Measurements from ENCODE around the gene SLC28A3. TPM values are rescaled to one million over a fixed set of nuclear protein-coding genes. Genes with fewer than 3 reads are reported as not detected.
"Not testable (repeated sequence)": the region's sequence is repeated elsewhere in the genome, so short reads cannot be mapped to it uniquely, and the experiment has no call there.

Gene SLC28A3, protein sequence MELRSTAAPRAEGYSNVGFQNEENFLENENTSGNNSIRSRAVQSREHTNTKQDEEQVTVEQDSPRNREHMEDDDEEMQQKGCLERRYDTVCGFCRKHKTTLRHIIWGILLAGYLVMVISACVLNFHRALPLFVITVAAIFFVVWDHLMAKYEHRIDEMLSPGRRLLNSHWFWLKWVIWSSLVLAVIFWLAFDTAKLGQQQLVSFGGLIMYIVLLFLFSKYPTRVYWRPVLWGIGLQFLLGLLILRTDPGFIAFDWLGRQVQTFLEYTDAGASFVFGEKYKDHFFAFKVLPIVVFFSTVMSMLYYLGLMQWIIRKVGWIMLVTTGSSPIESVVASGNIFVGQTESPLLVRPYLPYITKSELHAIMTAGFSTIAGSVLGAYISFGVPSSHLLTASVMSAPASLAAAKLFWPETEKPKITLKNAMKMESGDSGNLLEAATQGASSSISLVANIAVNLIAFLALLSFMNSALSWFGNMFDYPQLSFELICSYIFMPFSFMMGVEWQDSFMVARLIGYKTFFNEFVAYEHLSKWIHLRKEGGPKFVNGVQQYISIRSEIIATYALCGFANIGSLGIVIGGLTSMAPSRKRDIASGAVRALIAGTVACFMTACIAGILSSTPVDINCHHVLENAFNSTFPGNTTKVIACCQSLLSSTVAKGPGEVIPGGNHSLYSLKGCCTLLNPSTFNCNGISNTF
- 0.10 TPM for total RNA-seq

DNA sequence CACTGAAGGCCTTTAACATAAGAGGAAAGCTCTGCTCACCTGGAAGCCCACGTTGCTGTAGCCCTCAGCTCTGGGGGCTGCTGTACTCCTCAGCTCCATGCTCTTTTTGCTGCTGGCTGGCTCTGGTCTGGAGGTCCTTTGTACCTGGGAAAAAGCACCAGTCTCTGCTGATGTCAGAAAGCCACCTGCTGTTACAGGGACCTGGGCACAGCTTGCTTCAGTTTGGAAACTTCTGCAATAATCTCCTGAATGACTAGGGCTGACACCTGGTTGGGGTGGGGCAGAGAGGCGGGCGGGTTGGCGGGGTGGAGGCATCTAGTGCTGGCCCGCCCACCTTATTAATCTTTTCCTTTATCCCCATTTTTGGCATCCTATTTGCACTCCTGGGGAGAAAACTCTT is at the start of gene SLC28A3:
TSS of gene SLC28A3 (minus strand) at position 224 of the 400 bp plus-strand sequence. CDS start at position 99, 125 bp downstream.
- Histone ChIP-seq H3K9me3 (ENCODE audit: low read depth, low read length) (no peaks in the 10 kb centered on the region), H3K4me1 (ENCODE audit: insufficient read depth, low read length) (no peaks in the 10 kb centered on the region)

DNA sequence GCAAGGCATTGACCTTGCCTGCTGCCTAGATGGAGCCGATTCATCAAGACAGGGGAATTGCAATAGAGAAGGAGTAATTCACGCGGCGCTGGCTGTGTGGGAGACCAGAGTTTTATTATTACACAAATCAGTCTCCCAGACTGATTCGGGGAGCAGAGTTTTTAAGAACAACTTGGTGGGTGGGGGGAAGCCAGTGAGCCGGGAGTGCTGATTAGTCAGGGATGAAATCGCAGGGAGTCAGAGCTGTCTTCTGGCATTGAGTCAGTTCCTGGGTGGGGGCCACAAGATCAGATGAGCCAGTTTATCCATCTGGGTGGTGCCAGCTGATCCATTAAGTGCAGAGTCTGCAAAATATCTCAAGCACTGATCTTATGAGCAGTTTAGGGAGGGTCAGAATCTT is 49.7 kb upstream of the SLC28A3 start:
- H3K4me3 ChIP-seq (ENCODE audit: low read length); H3K27me3 ChIP-seq (ENCODE audit: insufficient read depth, low read length); H3K4me1 ChIP-seq (ENCODE audit: insufficient read depth, low read length); H3K9me3 ChIP-seq (ENCODE audit: low read depth, low read length): not testable (repeated sequence)

More for the DNA sequence above, at the start of gene SLC28A3:
- H3K4me3 ChIP-seq (ENCODE audit: low read length): no peak within 1 kb of the TSS
- no peaks in the 10 kb centered on the region for H3K27me3 ChIP-seq (ENCODE audit: insufficient read depth, low read length)

DNA sequence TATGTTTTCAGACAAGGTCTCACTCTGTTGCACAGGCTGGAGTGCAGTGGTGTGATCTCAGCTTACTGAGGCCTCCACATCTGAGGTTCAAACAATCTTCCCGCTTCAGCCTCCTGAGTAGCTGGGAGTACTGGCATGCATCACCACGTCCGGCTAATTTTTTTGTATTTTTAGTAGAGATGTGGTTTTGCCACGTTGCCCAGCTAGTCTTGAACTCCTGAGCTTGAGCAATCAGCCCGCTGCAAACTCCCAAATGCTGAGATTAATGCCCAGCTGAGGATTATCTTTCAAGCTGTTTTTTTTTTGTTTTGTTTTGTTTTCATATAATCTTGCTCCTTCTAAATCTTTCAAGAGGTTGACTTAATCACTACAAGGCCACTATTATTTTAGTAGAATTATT is 47.3 kb upstream of the SLC28A3 start:
- no peaks in the 10 kb centered on the region for H3K4me1 ChIP-seq (ENCODE audit: insufficient read depth, low read length)
- no peak overlapping the region for H3K4me3 ChIP-seq (ENCODE audit: low read length)
- H3K9me3 ChIP-seq (ENCODE audit: low read depth, low read length): no peaks in the 10 kb centered on the region
- no peaks in the 10 kb centered on the region for H3K27me3 ChIP-seq (ENCODE audit: insufficient read depth, low read length)

DNA sequence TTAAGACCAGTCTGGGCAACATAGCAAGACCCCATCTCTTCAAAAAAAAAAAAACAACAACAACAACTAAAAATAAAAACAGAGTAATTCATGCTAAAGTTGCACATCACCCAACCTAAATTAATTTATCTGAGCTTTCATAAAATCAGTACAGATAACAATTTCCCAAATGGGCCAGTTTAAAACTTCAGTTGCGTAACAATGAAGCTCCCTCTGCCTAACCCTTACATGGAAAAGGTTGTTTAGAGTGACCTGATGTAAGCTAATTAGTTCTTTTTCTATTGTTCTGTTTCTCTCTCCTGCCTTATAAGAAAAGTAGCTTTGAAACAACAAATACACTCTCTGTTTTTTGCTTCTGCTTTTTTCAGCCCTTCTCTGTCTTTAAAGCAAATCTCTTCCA is 46.2 kb upstream of the SLC28A3 start:
- H3K27me3 ChIP-seq (ENCODE audit: insufficient read depth, low read length): no peaks in the 10 kb centered on the region
- H3K9me3 ChIP-seq (ENCODE audit: low read depth, low read length): no peaks in the 10 kb centered on the region
- H3K4me1 ChIP-seq (ENCODE audit: insufficient read depth, low read length): no peaks in the 10 kb centered on the region
- H3K4me3 ChIP-seq (ENCODE audit: low read length): no peak overlapping the region

DNA sequence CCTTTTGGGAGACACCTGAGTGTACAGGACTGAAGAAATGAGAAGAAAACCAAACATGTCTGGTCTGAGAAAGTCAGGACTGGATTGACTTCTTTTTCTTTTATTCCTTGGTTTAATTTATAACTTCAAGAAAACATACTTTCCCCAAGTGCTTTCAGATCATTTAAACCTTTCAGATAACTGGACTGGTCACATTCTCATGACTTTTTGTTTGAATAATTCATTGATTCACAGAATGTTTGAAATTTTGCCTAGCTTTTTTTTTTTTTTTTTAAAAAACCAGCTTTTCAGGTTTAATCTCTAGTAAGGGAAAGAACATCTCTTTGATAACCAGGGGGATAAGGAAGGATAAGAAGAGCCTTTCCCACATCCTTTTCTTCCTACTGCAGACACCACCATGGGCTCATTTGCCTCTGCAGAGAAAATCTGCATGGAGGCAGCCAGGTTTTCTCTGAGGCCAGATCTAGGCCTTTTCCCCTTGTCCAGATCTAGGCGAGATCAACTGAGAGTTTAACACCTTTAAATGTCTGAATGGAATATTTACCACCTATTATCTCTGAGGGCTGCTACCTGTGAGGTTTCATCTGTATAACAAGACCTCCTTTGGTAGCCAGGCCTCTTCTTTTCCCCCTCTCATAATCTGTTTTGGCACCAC is 45.0 kb upstream of the SLC28A3 start:
- Histone ChIP-seq H3K4me3 (ENCODE audit: low read length) (no peak overlapping the region), H3K4me1 (ENCODE audit: insufficient read depth, low read length) (no peaks in the 10 kb centered on the region), H3K27me3 (ENCODE audit: insufficient read depth, low read length) (no peaks in the 10 kb centered on the region), H3K9me3 (ENCODE audit: low read depth, low read length) (no peaks in the 10 kb centered on the region)

DNA sequence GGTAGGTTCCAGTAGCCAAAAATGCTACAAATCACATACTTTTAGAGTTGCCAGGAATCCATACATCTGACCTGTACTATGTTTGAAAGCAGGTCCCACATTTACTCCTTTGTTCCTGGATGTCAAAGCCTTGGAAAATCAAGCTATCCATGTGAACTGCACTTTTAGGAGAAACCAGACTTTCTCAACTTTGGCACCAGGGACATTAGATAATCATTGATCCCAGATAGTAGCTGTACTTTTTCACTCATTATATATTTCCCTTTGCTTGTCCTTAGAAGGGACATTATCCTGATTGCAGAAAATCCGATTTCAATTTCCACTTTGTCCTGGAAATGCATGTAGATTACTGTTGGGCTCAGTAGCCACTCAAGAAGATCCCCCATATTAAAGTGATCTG is 44.1 kb upstream of the SLC28A3 start:
- Histone ChIP-seq H3K27me3 (ENCODE audit: insufficient read depth, low read length) (no peaks in the 10 kb centered on the region), H3K4me1 (ENCODE audit: insufficient read depth, low read length) (no peaks in the 10 kb centered on the region), H3K9me3 (ENCODE audit: low read depth, low read length) (no peaks in the 10 kb centered on the region), H3K4me3 (ENCODE audit: low read length) (no peak overlapping the region)

DNA sequence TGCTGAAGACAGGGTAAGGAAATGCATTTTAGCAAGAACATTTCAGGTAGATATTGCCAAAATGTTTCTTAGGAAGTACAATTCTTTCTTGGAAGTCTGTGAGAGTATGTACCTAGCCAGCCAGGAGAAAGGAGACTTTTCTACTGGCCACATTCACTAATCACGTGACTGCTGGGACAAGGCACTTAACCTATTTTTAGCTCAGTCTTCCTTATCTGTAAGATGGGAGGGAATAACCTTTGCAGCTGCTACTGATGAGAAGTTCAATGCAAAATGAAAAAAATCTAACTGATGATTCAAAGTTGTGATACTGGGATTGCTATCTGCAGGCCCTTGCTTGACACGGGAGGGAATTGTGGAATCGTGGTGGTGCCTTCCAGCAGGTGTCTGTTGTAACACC is 42.6 kb upstream of the SLC28A3 start:
- H3K4me1 ChIP-seq (ENCODE audit: insufficient read depth, low read length): no peaks in the 10 kb centered on the region

DNA sequence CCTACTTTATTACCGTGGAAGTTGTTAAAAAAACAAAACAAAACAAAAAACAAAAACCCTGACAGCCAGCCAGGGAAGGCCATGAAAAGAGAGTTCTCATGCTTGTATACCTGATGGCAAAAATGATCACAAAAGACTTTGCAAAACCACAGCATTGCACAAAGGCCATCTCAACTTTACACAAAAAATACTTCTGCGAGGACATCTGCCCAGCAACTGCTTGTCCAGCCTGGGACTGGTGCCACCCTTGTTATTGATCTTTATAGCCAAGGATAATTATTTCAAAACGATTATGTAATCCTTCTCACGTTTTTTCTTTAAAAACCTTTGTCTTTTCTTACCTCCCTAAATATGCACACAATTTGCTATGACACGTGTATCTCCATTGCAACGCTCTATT is 42.2 kb upstream of the SLC28A3 start:
- Histone ChIP-seq H3K9me3 (ENCODE audit: low read depth, low read length) (no peaks in the 10 kb centered on the region), H3K4me1 (ENCODE audit: insufficient read depth, low read length) (no peaks in the 10 kb centered on the region), H3K27me3 (ENCODE audit: insufficient read depth, low read length) (no peaks in the 10 kb centered on the region), H3K4me3 (ENCODE audit: low read length) (no peak overlapping the region)

More for the DNA sequence above, 42.6 kb upstream of the SLC28A3 start:
- Histone ChIP-seq H3K27me3 (ENCODE audit: insufficient read depth, low read length) (no peaks in the 10 kb centered on the region), H3K4me3 (ENCODE audit: low read length) (no peak overlapping the region), H3K9me3 (ENCODE audit: low read depth, low read length) (no peaks in the 10 kb centered on the region)

DNA sequence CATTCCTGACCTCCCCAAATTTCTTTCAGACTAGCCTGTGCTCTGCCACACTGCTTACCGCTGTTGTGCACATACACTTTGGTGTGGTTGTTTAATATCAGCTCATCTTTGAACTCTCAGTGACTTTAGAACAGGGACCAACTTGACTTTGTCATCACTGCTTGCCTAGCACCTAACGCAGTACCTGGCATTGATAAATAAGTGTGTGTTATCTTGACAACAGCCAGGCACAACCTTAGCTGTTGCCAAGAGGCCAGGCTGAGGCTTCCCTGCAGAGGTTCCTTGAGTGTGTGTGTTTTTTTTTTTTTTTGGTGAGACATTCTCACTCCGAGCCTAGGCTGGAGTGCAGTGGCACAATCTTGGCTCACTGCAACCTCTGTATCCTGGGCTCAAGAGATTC is 41.0 kb upstream of the SLC28A3 start:
- no peaks in the 10 kb centered on the region for H3K27me3 ChIP-seq (ENCODE audit: insufficient read depth, low read length)
- H3K4me3 ChIP-seq (ENCODE audit: low read length): no peak overlapping the region
- H3K9me3 ChIP-seq (ENCODE audit: low read depth, low read length): no peaks in the 10 kb centered on the region
- no peaks in the 10 kb centered on the region for H3K4me1 ChIP-seq (ENCODE audit: insufficient read depth, low read length)

DNA sequence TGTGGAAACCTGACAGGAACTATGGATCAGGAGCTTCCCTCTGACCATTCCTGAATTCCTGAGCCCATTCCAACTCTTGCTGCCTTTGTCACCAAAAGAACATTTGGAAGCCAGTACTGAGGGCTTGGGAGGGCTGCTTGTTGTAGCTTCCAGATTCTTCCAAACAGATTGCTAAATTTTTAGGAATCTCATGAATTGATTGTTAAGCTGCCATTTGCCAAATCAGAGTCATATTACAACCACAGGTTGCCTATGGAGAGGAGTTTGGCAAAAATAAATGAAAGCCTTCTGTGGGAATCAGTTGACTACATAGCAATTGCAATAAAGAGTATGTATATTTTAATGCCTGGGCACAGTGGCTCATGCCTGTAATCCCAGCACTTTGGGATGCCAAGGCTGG is 39.2 kb upstream of the SLC28A3 start:
- Histone ChIP-seq H3K4me3 (ENCODE audit: low read length) (no peak overlapping the region), H3K27me3 (ENCODE audit: insufficient read depth, low read length) (no peaks in the 10 kb centered on the region), H3K4me1 (ENCODE audit: insufficient read depth, low read length) (no peaks in the 10 kb centered on the region), H3K9me3 (ENCODE audit: low read depth, low read length) (no peaks in the 10 kb centered on the region)

DNA sequence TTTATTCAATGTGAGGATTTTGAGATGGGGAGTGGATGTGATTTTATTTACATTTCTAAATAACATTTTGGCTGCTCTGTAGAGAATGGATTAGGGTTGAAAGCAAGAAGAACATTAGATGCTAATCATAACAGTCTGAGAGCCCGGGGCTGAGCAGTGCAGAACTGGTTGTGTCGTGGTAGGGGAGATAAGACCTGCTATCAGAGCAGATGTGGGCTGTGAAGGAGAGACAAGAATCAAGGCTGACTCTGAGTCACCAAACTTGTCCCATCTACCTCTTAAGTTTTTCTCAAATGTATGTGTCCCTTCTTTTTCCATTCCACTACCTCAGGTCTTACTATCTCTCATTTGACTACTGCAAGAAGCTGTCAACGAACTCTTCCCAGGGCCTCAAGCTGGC is 35.4 kb upstream of the SLC28A3 start:
- H3K4me3 ChIP-seq (ENCODE audit: low read length): no peak overlapping the region
- H3K9me3 ChIP-seq (ENCODE audit: low read depth, low read length): no peaks in the 10 kb centered on the region
- no peaks in the 10 kb centered on the region for H3K27me3 ChIP-seq (ENCODE audit: insufficient read depth, low read length)
- peaks cover 37% of the 10 kb centered on the region for H3K4me1 ChIP-seq (ENCODE audit: insufficient read depth, low read length)

DNA sequence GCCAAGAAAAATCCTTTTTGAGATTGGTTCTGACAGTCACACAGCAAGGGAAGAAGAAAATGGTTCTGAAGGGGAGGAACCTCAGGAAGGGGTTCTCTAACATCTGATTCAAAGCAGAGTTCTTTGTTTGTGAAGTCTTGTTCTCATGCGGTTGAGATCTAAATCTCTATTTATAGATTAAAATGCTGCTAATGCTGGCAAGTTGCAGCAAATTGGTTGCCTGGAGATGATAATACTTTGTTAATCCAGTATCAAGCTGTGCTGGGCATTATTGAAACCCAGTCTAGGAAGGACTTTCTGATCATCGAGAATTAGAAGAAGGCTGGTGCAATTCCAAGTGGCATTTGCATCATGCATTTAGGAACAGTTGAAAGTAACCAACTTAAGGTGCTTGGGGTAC is 34.0 kb upstream of the SLC28A3 start:
- Histone ChIP-seq H3K4me3 (ENCODE audit: low read length) (no peak overlapping the region), H3K4me1 (ENCODE audit: insufficient read depth, low read length) (peaks cover 49% of the 10 kb centered on the region), H3K27me3 (ENCODE audit: insufficient read depth, low read length) (no peaks in the 10 kb centered on the region), H3K9me3 (ENCODE audit: low read depth, low read length) (no peaks in the 10 kb centered on the region)

DNA sequence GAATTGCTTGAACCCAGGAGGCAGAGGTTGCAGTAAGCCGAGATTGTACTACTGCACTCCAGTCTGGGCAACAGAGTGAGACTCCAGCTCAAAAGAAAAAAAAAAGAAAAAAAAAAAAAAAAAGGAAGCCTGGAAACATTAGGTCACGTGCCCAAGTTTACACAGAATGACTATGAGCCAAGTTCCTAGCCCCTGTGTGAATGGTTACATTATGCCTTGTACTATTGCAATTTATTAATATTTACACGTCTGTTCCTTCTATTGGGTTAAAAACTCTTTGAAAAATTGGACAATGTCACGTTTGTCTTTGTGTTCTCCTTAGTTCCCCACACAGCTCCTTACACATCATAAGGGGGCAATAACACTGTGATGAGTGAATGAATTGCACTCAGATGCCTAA is 33.5 kb upstream of the SLC28A3 start:
- H3K27me3 ChIP-seq (ENCODE audit: insufficient read depth, low read length): no peaks in the 10 kb centered on the region
- peaks cover 54% of the 10 kb centered on the region for H3K4me1 ChIP-seq (ENCODE audit: insufficient read depth, low read length)
- no peaks in the 10 kb centered on the region for H3K9me3 ChIP-seq (ENCODE audit: low read depth, low read length)
- H3K4me3 ChIP-seq (ENCODE audit: low read length): no peak overlapping the region

DNA sequence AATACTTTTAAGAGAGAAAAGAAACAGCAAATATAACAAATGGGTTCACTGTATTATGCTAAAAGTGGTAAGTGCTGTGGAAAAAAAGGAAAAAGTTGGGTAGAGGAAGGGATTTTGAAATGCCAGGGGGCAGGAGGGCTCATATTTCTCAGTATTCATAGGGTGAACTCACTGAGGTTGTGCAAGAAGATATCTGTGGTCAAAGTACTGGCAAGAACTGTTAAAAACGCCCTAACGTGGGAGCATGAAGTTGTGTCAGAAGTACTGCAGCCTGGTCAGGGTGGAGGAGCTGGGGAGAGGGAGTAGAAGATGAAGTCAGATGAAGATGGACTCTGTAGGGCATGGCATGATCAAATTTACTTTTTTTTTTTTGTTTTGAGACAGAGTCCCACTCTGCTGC is 31.2 kb upstream of the SLC28A3 start:
- peaks cover 76% of the 10 kb centered on the region for H3K4me1 ChIP-seq (ENCODE audit: insufficient read depth, low read length)
- H3K27me3 ChIP-seq (ENCODE audit: insufficient read depth, low read length): no peaks in the 10 kb centered on the region
- no peak overlapping the region for H3K4me3 ChIP-seq (ENCODE audit: low read length)
- H3K9me3 ChIP-seq (ENCODE audit: low read depth, low read length): no peaks in the 10 kb centered on the region

DNA sequence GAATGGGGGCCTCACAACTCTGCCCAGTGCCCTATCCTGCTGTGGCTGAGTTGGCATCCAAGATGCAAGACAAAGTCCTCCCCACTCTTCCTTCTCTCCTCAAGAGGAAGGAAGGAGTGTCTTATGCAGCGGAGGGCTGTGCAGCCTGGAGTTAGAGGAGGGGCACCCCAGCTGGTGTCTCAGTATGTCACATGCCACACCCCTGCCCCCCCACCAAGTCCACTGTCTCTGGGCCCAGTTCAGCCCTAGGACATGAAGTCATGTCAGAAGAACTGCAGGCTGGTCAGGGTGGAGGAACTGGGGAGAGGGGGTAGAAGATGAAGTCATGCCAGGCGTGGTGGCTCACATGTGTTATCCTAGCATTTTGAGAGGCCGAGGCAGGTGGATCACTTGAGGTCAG is 28.0 kb upstream of the SLC28A3 start:
- Histone ChIP-seq H3K9me3 (ENCODE audit: low read depth, low read length) (no peaks in the 10 kb centered on the region), H3K27me3 (ENCODE audit: insufficient read depth, low read length) (no peaks in the 10 kb centered on the region), H3K4me1 (ENCODE audit: insufficient read depth, low read length) (peaks cover 85% of the 10 kb centered on the region), H3K4me3 (ENCODE audit: low read length) (no peak overlapping the region)

All from mononuclear cell (primary cell).